Tibial artery (tissue), 4 donors: Measurements from ENCODE around the gene AMPD2.
"Not testable (repeated sequence)": the region's sequence is repeated elsewhere in the genome, so short reads cannot be mapped to it uniquely, and the experiment has no call there.

Experiments
- DNase-seq, 2 donors: peaks; one replicate each; pipeline ENCODE4 v3.0.0-alpha.2; 2019
- H3K27ac ChIP-seq, 2 donors: fragments of 200-600 bp; sonication (generic) in 1 of 2; 1 replicate in 1 of 2; 2 replicates in 1 of 2; pipeline ENCODE4 v1.5.1; 2018 to 2019; ENCODE audit warnings: mild to moderate bottlenecking in 1 of 2
- H3K27me3 ChIP-seq, 2 donors: fragments of 200-600 bp; sonication (generic) in 1 of 2; one replicate each; pipeline versions ENCODE4 v1.5.1 to v1.6.0; 2016 to 2019
- H3K36me3 ChIP-seq, 3 donors: fragments of 200-600 bp; sonication (generic) in 2 of 3; one replicate each; pipeline ENCODE4 v1.5.1; 2016 to 2019; ENCODE audit warnings: mild to moderate bottlenecking in 2 of 3
- H3K4me1 ChIP-seq, 4 donors: fragments of 200-600 bp; sonication (generic) in 2 of 4; 1 replicate in 3 of 4; 2 replicates in 1 of 4; pipeline ENCODE4 v1.5.1; 2016 to 2019
- H3K4me3 ChIP-seq, 2 donors: fragments of 200-600 bp; sonication (generic) in 1 of 2; 1 replicate in 1 of 2; 2 replicates in 1 of 2; pipeline ENCODE4 v1.5.1; 2018 to 2019; ENCODE audit warnings: mild to moderate bottlenecking in 2 of 2
- H3K9me3 ChIP-seq, 3 donors: fragments of 200-600 bp; sonication (generic) in 1 of 3; one replicate each; pipeline ENCODE4 v1.5.1; 2016 to 2019
- intact Hi-C: fragments of 100-400 bp; cut with DNase I; formaldehyde crosslinking; loops from one replicate; pipeline ENCODE4 v1.15.0; 2023; ENCODE audit warnings: low total_unique reads
- TF ChIP-seq, protein P1 (sequence below), 2 experiments: fragments of 200-600 bp in 1 of 2; fragments of 450-650 bp in 1 of 2; IDR thresholded peaks; one replicate each; pipeline ENCODE4 v1.5.1; 2017 to 2019; ENCODE audit warnings: antibody characterized with exemption in 2 of 2, mild to moderate bottlenecking in 1 of 2, moderate library complexity in 1 of 2

The AMPD2 gene

DNA sequence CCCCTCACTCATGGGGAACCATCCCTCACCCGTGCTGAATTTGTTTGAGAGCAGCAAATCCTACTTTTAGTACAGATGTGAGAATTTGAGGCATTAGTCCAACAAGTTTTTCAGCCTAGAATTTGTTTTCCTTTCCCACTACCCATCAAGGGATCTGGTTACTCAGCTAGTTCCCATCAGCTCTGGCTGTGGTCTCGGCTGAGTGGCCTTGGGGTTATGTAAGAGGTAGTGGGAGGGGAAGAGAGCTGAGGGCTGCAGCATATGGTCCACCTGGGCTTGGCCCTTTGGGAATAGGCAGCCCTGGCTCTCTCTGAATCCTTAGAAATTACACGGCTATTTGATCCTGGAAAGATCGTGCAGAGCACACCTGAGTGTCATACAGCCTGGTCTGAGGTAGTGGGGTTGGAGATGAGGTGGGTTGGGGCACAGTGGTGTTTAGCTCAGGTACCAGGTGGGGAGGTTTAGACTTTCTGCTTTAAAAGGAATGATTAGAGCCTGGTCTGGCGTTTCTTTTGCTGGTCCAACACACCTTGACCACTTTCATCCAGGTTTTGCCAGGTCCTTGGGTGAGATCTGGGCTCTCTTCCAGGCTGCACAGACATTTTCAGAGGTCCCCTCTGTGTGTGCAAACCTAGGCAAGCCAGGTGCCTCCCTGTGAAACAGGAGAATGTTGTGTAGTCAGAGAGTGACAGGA is 40.5 kb downstream of the AMPD2 start:
- intact Hi-C loops, result loop anchor here (10.0 kb wide), 1 partner anchor 265 kb away; no protein-coding TSS in a partner anchor
- H3K27me3 ChIP-seq, result no peaks in the 10 kb centered on the region
- peaks cover 0 to 19% (median 9%) of the 10 kb centered on the region in 4 donors for H3K4me1 ChIP-seq
- H3K36me3 ChIP-seq, result peaks cover 6 to 49% (median 15%) of the 10 kb centered on the region in 3 donors
- TF ChIP-seq, protein P1, sequence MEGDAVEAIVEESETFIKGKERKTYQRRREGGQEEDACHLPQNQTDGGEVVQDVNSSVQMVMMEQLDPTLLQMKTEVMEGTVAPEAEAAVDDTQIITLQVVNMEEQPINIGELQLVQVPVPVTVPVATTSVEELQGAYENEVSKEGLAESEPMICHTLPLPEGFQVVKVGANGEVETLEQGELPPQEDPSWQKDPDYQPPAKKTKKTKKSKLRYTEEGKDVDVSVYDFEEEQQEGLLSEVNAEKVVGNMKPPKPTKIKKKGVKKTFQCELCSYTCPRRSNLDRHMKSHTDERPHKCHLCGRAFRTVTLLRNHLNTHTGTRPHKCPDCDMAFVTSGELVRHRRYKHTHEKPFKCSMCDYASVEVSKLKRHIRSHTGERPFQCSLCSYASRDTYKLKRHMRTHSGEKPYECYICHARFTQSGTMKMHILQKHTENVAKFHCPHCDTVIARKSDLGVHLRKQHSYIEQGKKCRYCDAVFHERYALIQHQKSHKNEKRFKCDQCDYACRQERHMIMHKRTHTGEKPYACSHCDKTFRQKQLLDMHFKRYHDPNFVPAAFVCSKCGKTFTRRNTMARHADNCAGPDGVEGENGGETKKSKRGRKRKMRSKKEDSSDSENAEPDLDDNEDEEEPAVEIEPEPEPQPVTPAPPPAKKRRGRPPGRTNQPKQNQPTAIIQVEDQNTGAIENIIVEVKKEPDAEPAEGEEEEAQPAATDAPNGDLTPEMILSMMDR (IDR thresholded peaks at IDR 0.05), result no peak
- H3K9me3 ChIP-seq, result no peaks in the 10 kb centered on the region
- H3K4me3 ChIP-seq, result no peak overlapping the region
- no peak overlapping the region for H3K27ac ChIP-seq
- peak in 1 of 2 donors; percentile 53 for DNase-seq

DNA sequence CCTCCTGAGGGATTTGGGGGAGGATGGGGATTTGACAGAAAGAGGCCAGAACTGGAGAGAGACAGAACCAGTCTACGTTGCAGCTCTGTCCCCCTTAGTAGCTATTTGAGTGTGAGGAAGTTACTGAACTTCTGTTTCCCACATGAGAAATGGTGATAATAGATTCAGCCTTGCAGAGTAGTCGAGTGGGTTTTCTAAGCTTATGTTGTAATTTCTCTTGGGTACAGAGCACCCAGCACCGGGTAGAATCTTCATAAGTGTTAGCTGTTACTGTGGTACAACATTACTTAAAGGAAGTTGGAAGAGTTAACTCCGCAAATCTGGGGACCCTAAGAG is 41.0 kb downstream of the AMPD2 start:
- H3K9me3 ChIP-seq, H3K27ac ChIP-seq, DNase-seq, H3K4me3 ChIP-seq, H3K27me3 ChIP-seq, intact Hi-C loops: not testable (repeated sequence)
- Histone ChIP-seq H3K4me1 (peaks cover 0 to 14% (median 6%) of the 10 kb centered on the region in 4 donors), H3K36me3 (peaks cover 6 to 49% (median 15%) of the 10 kb centered on the region in 3 donors)

DNA sequence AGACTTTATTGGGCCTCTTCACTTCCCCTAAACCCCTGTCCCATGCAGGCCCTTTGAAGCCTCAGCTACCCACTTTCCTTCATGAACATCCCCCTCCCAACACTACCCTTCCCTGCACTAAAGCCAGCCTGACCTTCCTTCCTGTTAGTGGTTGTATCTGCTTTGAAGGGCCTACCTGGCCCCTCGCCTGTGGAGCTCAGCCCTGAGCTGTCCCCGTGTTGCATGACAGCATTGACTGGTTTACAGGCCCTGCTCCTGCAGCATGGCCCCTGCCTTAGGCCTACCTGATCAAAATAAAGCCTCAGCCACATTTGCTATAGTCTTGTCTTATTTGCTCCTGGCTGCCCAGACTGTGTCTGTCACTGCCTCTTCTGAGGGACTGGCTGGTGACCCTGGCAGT is 41.8 kb downstream of the AMPD2 start:
- TF ChIP-seq, protein P1 (IDR thresholded peaks at IDR 0.05), result no peak
- Histone ChIP-seq H3K27ac (no peak overlapping the region), H3K4me3 (no peak overlapping the region)

DNA sequence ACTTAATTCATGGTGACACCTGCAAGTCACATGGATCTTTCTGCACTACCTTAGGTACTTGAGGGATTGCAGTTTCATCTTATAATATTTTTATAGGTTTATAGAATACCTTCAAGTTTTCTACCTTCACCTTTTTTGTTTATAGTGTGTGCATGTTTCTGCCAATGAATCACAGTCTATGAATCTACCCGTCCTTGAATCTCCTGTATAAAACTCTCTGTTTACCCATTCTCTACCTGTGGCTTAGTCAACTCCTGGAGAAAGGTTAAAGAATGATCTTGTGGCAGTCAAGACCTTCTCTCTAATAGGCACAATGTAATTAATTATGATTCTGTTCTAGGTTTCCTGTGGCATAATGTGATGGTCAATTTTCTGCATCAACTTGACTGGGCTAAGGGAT is 45.0 kb downstream of the AMPD2 start:
- DNase-seq, result no peak
- Histone ChIP-seq H3K4me1 (peaks cover 0 to 16% (median 8%) of the 10 kb centered on the region in 4 donors), H3K9me3 (no peaks in the 10 kb centered on the region), H3K36me3 (peaks cover 0 to 27% (median 11%) of the 10 kb centered on the region in 3 donors), H3K27ac (no peak overlapping the region), H3K27me3 (no peaks in the 10 kb centered on the region), H3K4me3 (no peak overlapping the region)
- TF ChIP-seq, protein P1 (IDR thresholded peaks at IDR 0.05), result no peak
- intact Hi-C loops, result no loop called here

More for the DNA sequence above, 41.8 kb downstream of the AMPD2 start:
- peaks cover 0 to 12% (median 4%) of the 10 kb centered on the region in 4 donors for H3K4me1 ChIP-seq
- intact Hi-C loops, result no loop called here
- H3K27me3 ChIP-seq, result no peaks in the 10 kb centered on the region
- H3K9me3 ChIP-seq, result no peaks in the 10 kb centered on the region
- peak in 1 of 2 donors; percentile 16 for DNase-seq
- H3K36me3 ChIP-seq, result peaks cover 6 to 49% (median 15%) of the 10 kb centered on the region in 3 donors

DNA sequence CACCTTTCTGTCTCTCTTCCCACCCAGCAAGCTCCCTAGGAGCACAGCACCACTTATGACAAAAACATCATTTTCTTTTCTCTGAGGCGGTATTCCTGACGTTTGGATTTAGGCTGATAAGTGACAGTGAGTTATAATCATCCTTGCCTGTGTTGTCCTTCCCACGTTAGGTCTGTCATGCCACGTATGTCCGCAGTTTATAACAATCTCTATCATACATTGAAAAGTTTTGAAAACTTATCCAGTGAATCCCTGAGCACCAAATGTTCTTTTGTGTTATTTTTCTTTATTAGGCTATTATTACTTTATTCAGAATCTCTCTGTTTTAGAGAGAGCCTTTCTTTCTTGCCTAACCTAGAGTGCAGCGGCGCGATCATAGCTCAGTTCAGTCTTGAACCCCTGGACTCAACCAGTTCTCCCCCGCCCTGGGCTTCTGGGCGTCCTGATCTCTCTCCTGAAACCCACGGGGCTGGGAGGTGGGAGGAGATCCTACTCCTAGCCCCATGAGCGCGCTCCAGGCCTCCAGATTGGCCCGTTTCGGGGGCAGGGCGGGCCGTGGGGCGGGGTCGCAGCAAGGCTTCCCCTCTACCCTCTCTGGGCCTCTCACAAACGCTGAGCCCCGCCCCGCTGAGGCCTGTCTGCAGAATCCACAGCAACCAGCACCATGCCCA is 48.0 kb downstream of the AMPD2 start, which contains the start of gene GSTM2:
Gene GSTM2 (plus strand): TSS at position 606 of the 671 bp plus-strand sequence. CDS start 59 bp downstream, at position 665.
- intact Hi-C loops, result no loop called here
- Histone ChIP-seq H3K27ac (peak within 1 kb of the TSS; percentile 44 to 69), H3K27me3 (no peaks in the 10 kb centered on the region), H3K4me1 (peaks cover 0 to 16% (median 8%) of the 10 kb centered on the region in 4 donors), H3K4me3 (peak within 1 kb of the TSS; percentile 58 to 66), H3K9me3 (no peaks in the 10 kb centered on the region), H3K36me3 (peaks cover 0 to 13% (median 0%) of the 10 kb centered on the region in 3 donors)
- TF ChIP-seq, protein P1 (IDR thresholded peaks at IDR 0.05), result no peak
- DNase-seq, result peak; percentile 95 to 98
